NT2/D1 (cell line): Measurements from ENCODE around the gene SCCPDH.
"Not testable (repeated sequence)": the region's sequence is repeated elsewhere in the genome, so short reads cannot be mapped to it uniquely, and the experiment has no call there.

Source experiments
- DNase-seq: peaks from one replicate; pipeline ENCODE4 v3.0.0-alpha.2; 2011; ENCODE audit warnings: low read depth, low spot score
- H3K27me3 ChIP-seq: 2 replicates; pipeline ENCODE4 v1.6.0; 2011; ENCODE audit warnings: mild to moderate bottlenecking; ENCODE audit not compliant: insufficient read length, insufficient read depth
- H3K36me3 ChIP-seq: 2 replicates; pipeline ENCODE4 v1.6.1; 2011; ENCODE audit warnings: mild to moderate bottlenecking, low read length, mixed read lengths; ENCODE audit not compliant: insufficient read depth, insufficient read length
- H3K4me1 ChIP-seq: 2 replicates; pipeline ENCODE4 v1.5.1; 2011; ENCODE audit not compliant: insufficient read depth, insufficient read length
- H3K4me3 ChIP-seq: 2 replicates; pipeline ENCODE4 v1.5.1; 2011; ENCODE audit warnings: low read depth; ENCODE audit not compliant: insufficient read length
- H3K9ac ChIP-seq: 2 replicates; pipeline ENCODE4 v1.6.0; 2011; ENCODE audit warnings: low read depth; ENCODE audit not compliant: insufficient read length
- H3K9me3 ChIP-seq: 2 replicates; pipeline ENCODE4 v1.5.1; 2011; ENCODE audit warnings: mild to moderate bottlenecking, low read length; ENCODE audit not compliant: insufficient read depth
- SUZ12 ChIP-seq: IDR thresholded peaks from 2 replicates; pipeline ENCODE4 v1.6.1; 2011; ENCODE audit not compliant: insufficient read length, insufficient read depth; ENCODE audit errors: extremely low read depth
- YY1 ChIP-seq: IDR thresholded peaks from 2 replicates; pipeline ENCODE4 v1.6.1; 2011; ENCODE audit not compliant: insufficient read length, insufficient read depth
- ZNF274 ChIP-seq: IDR thresholded peaks from 2 replicates; pipeline ENCODE4 v1.6.1; 2011; ENCODE audit warnings: mild to moderate bottlenecking, low read depth, low read length

Gene SCCPDH

GRCh38 chr1:246726255-246726679 lies 2.1 kb downstream of the SCCPDH start:
- DNase-seq, result no peak
- peaks cover 20% of the 10 kb centered on the region for H3K36me3 ChIP-seq
- H3K27me3 ChIP-seq, result peaks cover 36% of the 10 kb centered on the region
- peaks cover 22% of the 10 kb centered on the region for H3K9me3 ChIP-seq
- H3K4me3 ChIP-seq, result no peak overlapping the region
- H3K4me1 ChIP-seq, result no peaks in the 10 kb centered on the region
- TF ChIP-seq ZNF274, result no peak
- H3K9ac ChIP-seq, result no peak overlapping the region

GRCh38 chr1:246726881-246727280 lies 2.7 kb downstream of the SCCPDH start:
- Histone ChIP-seq H3K4me1 (no peaks in the 10 kb centered on the region), H3K4me3 (no peak overlapping the region), H3K9ac (no peak overlapping the region), H3K9me3 (peaks cover 22% of the 10 kb centered on the region), H3K36me3 (peaks cover 22% of the 10 kb centered on the region), H3K27me3 (peaks cover 36% of the 10 kb centered on the region)
- TF ChIP-seq ZNF274 (no peak), YY1 (no peak), SUZ12 (no peak)
- no peak for DNase-seq

- Histone ChIP-seq H3K9ac (no peak overlapping the region), H3K4me3 (no peak overlapping the region), H3K27me3 (peaks cover 35% of the 10 kb centered on the region), H3K4me1 (no peaks in the 10 kb centered on the region), H3K36me3 (peaks cover 22% of the 10 kb centered on the region), H3K9me3 (peaks cover 22% of the 10 kb centered on the region)
- no peak for TF ChIP-seq YY1
- TF ChIP-seq ZNF274, result no peak
- no peak for DNase-seq
These were observed 3.4 kb downstream of the SCCPDH start for GRCh38 chr1:246727594-246727993.

GRCh38 chr1:246728311-246728710 lies 4.1 kb downstream of the SCCPDH start:
- no peak for DNase-seq
- TF ChIP-seq YY1 (no peak), ZNF274 (no peak), SUZ12 (no peak)
- H3K9me3 ChIP-seq, result peaks cover 22% of the 10 kb centered on the region
- peaks cover 28% of the 10 kb centered on the region for H3K27me3 ChIP-seq
- no peak overlapping the region for H3K4me3 ChIP-seq
- H3K9ac ChIP-seq, result no peak overlapping the region
- H3K4me1 ChIP-seq, result no peaks in the 10 kb centered on the region
- H3K36me3 ChIP-seq, result peaks cover 22% of the 10 kb centered on the region

- peaks cover 22% of the 10 kb centered on the region for H3K36me3 ChIP-seq
- H3K27me3 ChIP-seq, result peaks cover 21% of the 10 kb centered on the region
- DNase-seq, H3K4me3 ChIP-seq, H3K4me1 ChIP-seq, H3K9ac ChIP-seq: not testable (repeated sequence)
- peaks cover 22% of the 10 kb centered on the region for H3K9me3 ChIP-seq
These were observed 4.8 kb downstream of the SCCPDH start for GRCh38 chr1:246729040-246729439.

GRCh38 chr1:246730839-246731238 lies 6.6 kb downstream of the SCCPDH start:
- Histone ChIP-seq H3K36me3 (peaks cover 28% of the 10 kb centered on the region), H3K27me3 (peaks cover 3% of the 10 kb centered on the region), H3K4me3 (no peak overlapping the region), H3K9ac (no peak overlapping the region), H3K9me3 (peaks cover 22% of the 10 kb centered on the region), H3K4me1 (no peaks in the 10 kb centered on the region)
- DNase-seq, result no peak
- TF ChIP-seq YY1 (no peak), ZNF274 (no peak), SUZ12 (no peak)

GRCh38 chr1:246731873-246732272 lies 7.7 kb downstream of the SCCPDH start:
- H3K36me3 ChIP-seq, result peaks cover 34% of the 10 kb centered on the region
- DNase-seq, result not testable (repeated sequence)

GRCh38 chr1:246733704-246734103 lies 9.5 kb downstream of the SCCPDH start:
- H3K9ac ChIP-seq, result no peak overlapping the region
- H3K36me3 ChIP-seq, result peaks cover 24% of the 10 kb centered on the region
- H3K27me3 ChIP-seq, result no peaks in the 10 kb centered on the region
- H3K9me3 ChIP-seq, result peaks cover 23% of the 10 kb centered on the region
- no peak for DNase-seq
- H3K4me1 ChIP-seq, result no peaks in the 10 kb centered on the region
- TF ChIP-seq SUZ12, result no peak
- no peak for TF ChIP-seq YY1
- no peak for TF ChIP-seq ZNF274
- no peak overlapping the region for H3K4me3 ChIP-seq

More at GRCh38 chr1:246731873-246732272, 7.7 kb downstream of the SCCPDH start:
- peaks cover 24% of the 10 kb centered on the region for H3K9me3 ChIP-seq
- H3K27me3 ChIP-seq, H3K9ac ChIP-seq, H3K4me1 ChIP-seq, H3K4me3 ChIP-seq: not testable (repeated sequence)
